Esophagus muscularis mucosa (tissue), 3 donors: ENCODE measurements around the gene PACRG.

Experiments
- CTCF ChIP-seq, 3 experiments: fragments of 200-600 bp in 2 of 3; fragments of 450-650 bp in 1 of 3; sonication (generic) in 2 of 3; IDR thresholded peaks; one replicate each; pipeline ENCODE4 v1.5.1; 2017 to 2019; ENCODE audit warnings: antibody characterized with exemption in 3 of 3, mild to moderate bottlenecking in 2 of 3, moderate library complexity in 1 of 3
- POLR2A ChIP-seq: fragments of 450-650 bp; IDR thresholded peaks from one replicate; pipeline ENCODE4 v1.6.1; 2017; ENCODE audit warnings: antibody characterized with exemption, moderate library complexity, mild to moderate bottlenecking, low read depth
- POLR2AphosphoS5 ChIP-seq, 2 donors: sonication (generic); formaldehyde crosslinking; IDR thresholded peaks; one replicate each; pipeline ENCODE4 v1.6.1; 2017; ENCODE audit warnings: antibody characterized with exemption in 2 of 2

GRCh38 chr6:163189609-163190008, 461.8 kb downstream of the PACRG start:
- no peak for TF ChIP-seq CTCF (IDR thresholded peaks at IDR 0.05)
- no peak for TF ChIP-seq POLR2A
- TF ChIP-seq POLR2AphosphoS5 (IDR thresholded peaks at IDR 0.05): no peak
